Measurements from ENCODE around the gene APOBEC2.

The APOBEC2 gene

GRCh38 chr6:41092421-41093140 is 39.6 kb downstream of the APOBEC2 start:
- DNase-seq = no peak

- DNase-seq = no peak
These were observed 40.7 kb downstream of the APOBEC2 start for GRCh38 chr6:41093729-41094128.

- no peak for DNase-seq
These were observed 44.6 kb downstream of the APOBEC2 start for GRCh38 chr6:41097467-41098090.

- DNase-seq = no peak
These were observed 45.4 kb downstream of the APOBEC2 start for GRCh38 chr6:41098366-41098765.

- no peak for DNase-seq
These were observed 47.9 kb downstream of the APOBEC2 start for GRCh38 chr6:41100871-41101287.

- no peak for DNase-seq
These were observed 50.8 kb downstream of the APOBEC2 start for GRCh38 chr6:41103847-41104246.

GRCh38 chr6:41111017-41111416 is 58.0 kb downstream of the APOBEC2 start:
- no peak for DNase-seq

Measured in NK-92 treated with Interleukin-12 subunit alpha and Interleukin-12 subunit beta, amount 100 ng/mL, for 24 hours (cell line).